DMS 273 (cell line): ENCODE measurements around the gene PNPLA2.

Experiments
- DNase-seq: peaks from one replicate; lab custom pipeline; 2025; ENCODE audit not compliant: unreplicated experiment; lab: John Stamatoyannopoulos, UW

The PNPLA2 gene

GRCh38 chr11:869399-870126 lies 50.8 kb downstream of the PNPLA2 start:
- no peak for DNase-seq

- no peak for DNase-seq
Measured at GRCh38 chr11:870127-870413, 51.4 kb downstream of the PNPLA2 start.

GRCh38 chr11:870418-870817 lies 51.7 kb downstream of the PNPLA2 start:
- no peak for DNase-seq

GRCh38 chr11:871472-871871 lies 52.8 kb downstream of the PNPLA2 start:
- DNase-seq, result no peak

GRCh38 chr11:872799-873198 lies 54.1 kb downstream of the PNPLA2 start:
- DNase-seq, result no peak

GRCh38 chr11:873706-874105 lies 55.0 kb downstream of the PNPLA2 start:
- DNase-seq, result no peak
